ENCODE measurements around the gene EPG5.
"Not testable (repeated sequence)": the region's sequence is repeated elsewhere in the genome, so short reads cannot be mapped to it uniquely, and the experiment has no call there.

EPG5 gene

DNA sequence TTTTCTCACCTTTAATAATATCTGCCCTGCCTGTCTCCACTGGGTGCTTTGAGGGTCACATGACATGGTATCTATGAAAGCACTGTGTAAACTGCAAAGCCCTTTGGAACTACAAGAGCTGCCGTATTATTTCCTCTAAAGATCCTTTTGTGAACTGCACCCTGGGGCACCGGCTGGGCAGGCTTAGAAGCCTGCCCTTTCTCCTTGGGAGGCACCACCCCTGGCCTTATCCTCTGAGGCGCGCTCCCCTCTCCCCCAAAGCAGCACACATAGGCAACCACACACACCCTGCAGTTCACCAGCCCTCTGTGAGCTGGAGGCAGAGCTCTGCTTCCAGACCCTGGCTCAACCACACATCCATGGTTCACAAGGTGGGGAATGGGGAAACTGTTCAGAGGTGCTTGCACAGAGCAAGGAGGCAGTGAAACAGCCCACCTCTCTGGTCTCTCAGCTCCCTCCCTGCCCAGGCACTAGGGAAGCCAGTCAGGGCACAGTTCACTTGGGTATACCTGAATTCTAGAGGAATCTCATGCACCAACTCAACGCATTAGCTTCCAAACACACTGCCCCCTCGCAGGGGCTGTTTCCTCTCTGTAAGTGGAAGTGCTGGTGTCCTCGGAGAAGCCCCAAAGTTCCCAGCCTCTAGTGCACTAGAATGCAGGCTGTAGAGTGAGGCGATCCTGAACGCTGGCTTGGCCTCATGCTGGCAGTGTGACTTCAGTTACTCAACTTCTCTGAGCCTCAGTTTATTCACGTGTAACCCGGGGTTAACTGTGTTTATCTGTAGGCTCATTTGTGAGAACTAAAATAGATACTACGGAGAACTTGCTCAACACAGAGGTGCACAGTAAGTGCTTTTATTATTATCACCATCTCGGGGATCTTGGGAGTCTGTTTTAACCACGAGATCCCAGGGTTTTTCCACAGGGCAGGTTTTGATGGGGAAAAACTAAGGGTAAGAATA, 130.6 kb downstream of the EPG5 start:
- DNase-seq = no peak

DNA sequence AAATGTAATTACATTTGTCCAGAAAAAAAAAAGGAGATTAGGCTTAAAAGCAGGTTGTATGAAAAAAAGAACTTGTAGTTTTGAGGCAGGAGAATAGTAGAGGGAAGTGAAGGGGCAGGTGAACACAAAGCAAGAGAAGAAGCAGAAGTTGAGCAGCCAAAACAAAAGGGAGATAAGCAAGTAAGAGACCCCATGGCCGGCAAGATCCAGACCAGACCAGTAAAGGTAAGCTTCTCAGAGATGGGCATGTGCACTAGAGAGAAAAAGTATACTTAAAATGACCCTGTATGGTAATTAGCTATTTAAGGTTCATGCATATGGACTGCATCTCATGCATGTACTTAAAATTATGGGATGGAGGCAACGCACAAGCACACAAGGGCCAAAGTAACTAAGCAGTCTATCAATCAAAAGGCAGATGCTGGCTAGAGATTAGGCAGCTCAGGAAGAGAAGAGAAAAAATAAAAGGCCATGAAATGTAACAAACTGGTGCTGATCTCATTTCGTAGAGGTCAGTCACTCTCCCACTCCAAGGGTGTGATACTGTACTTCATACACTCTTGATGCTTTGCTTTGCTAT, 132.0 kb downstream of the EPG5 start:
- DNase-seq = no peak

DNA sequence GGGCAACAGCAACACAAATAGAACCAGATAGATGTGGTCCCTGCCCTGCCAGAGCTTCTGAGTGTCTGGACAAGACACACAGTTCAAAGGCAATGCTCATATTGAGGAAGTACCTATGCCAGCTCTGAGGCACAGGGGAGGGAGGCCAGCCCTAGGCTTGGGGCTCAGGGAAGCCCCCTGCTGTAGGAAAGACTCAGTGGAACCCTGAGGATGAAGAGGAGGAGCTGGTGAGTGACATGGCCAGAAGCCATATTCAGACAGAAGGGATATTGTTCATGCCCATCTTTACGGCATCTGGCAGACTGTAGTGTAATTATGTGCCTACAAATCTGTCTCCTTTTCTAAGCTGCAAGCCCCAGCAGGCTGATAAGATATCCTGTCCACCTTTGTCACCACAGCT, 132.8 kb downstream of the EPG5 start:
- DNase-seq = no peak

DNA sequence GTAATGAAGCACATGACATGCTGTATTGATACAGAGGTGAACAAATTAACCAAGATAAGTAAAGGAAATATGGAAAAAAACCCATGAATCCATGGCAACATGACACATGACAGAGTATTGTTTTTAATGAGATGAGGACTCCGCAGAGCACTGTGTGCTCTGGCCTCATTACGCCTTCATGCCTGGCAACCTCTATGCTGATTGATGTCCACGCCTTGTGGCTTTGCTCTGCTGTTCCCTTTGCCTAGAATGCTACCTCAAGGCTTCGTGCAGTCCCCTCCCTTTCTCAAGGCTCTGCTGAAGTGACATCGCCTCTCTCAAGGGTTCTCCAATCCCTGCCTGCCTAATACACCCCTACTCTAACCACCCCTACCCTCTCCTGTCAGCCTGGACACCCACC, 133.3 kb downstream of the EPG5 start:
- no peak for DNase-seq

DNA sequence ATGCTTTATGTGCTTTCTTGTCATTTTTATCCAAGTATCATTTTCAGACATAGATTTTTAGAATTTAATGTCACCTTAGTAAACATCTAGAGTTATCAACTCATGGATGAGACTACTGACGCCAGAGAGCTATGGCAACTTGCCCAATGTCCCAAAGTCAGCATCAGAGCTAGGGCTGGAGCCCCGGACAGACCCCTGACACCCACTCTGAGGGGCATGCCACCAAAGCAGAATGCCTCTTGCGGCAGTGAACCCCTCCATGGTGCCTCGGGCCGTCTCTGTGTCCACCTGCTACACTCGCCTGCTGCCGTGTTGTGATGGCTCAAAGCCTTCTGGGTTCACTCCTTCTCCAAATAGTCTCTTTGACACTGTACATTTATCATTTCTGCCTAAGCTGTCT, 136.2 kb downstream of the EPG5 start:
- no peak for DNase-seq

DNA sequence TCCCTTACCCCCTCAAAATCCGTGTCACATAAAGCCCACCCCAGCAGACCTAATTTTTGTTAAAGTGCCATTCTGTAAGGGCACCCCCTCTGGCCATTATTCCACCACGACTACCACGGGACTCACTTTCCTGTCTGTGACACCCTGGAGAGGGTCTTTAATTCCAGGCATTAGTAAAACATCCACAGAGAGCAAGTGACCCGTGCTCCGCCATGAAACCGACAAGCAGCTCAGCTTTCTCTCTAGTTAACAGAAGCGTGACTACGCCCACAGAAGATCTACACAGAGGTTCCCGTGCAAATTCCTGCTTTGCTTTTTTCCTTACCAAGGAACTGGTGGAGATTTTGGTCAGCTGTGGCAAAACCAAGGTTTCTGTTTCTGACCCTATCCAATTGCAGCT, 137.3 kb downstream of the EPG5 start:
- no peak for DNase-seq

DNA sequence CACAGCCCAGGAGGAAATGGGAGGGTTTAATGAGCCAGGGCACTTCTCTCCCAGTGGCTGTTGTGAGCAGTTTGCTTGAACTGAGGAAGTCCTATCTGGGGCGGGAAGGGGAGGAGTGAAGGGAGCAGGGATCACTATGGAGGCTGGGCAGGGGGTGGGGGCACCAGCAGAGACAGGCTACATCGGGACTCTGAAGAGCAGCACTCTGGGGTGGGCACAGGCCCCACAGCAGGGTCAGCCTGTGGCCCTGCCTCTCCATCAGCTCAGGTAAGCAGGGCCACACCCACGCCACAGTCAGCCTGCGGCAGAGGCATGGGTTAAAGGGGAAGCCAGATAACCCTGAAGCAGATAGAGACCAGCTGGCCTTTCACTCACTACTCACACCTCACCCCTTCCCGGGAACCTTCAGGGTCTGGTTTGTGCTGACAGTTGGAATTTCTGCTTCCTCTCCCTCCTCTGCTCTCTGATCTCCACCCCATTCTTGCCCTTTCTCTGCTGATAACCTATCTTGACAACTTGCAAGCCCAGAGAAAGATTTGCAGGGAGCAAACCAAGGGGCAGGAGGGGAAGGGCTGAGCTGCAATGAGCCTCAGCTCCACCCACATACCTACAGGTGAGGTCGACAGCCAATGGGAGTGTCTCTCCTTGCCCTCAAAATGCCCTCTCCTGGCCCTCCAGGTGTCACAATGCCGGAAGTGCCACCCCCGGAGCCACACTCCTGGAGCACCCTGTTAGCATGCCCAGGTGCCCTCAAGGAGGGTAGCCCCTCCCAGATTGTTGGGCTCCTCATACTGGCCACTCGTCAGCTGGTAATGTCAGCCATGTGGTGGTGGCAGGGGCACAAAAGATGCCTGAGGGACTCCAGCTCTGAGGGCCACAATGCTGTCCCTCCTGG, 138.0 kb downstream of the EPG5 start:
- no peak for DNase-seq

DNA sequence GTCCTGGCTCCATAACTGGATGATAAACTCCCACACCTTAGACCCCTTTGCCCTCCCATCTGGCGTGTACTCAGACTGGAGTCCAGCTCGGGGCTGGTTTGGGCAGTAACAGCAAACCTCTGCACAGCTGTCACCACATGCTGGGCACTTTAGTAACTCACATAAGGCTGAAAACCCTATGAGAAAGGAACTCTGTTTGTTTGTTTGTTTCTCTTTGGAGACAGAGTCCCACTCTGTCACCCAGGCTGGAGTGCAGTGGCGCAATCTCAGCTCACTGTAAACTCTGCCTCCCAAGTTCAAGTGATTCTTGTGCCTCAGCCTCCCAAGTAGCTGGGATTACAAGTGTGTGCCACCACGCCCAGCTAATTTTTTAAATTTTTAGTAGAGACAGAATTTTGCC, 140.4 kb downstream of the EPG5 start:
- not testable (repeated sequence) for DNase-seq

DNA sequence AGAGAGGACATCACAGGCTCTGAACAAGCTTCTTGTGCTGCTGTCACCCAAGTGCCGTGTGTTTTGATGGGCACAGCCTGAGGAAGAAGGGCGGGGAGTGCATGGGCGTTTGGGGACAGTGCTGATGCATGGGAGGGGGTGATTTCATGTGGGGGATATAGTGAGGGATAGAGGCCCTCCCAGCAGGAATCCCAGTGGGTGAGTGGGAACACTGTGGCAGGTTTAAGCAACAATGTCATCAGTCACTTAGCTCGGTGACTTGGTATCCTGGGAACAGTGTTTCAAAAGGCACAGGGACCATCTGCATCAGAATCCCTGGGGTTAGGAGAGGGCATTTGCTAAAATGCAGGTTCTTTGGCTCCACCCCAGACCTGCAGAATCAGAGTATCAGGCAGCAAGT, 141.0 kb downstream of the EPG5 start:
- DNase-seq = no peak

DNA sequence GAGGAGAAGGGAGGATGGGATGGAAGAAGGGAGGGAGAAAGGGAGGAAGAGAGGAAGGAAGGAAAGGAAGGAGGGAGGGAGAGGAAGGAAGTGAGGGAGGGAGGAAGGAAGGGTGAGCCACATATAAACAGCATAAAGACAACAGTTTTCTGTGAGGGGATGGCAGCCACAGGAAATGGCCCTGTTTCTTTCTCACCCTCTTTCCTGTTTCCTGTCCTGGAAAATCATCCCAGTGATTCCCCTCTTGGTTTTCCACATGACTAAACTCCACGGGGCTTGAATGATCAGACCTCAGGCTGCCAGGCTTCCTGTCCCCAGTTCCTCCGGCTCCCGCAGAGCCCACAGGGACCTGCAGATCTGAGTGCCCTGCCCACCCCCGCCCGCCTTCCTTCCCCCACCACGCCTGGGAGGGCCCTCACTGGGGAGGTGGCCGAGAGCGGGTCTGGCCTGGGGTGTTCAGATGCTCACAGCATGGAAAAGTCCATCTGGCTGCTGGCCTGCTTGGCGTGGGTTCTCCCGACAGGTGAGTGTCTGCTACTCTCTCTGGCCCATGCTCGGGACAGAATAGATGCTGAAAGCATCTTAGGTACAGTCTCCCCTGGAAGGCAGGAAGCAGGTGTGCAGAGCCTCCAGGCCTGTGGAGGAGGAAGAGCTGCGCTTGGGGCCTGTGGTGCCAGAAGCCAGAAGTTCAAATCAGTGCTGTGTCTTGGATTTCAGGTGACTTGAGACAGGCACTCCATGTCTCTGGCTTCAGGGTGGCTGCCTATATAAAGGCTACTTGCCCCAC, 141.7 kb downstream of the EPG5 start, which contains the start of gene SIGLEC15:
SIGLEC15 (plus strand) TSS at position 418 of the 787 bp plus-strand sequence; CDS start at position 472, 54 bp downstream.
- no peak for DNase-seq

DNA sequence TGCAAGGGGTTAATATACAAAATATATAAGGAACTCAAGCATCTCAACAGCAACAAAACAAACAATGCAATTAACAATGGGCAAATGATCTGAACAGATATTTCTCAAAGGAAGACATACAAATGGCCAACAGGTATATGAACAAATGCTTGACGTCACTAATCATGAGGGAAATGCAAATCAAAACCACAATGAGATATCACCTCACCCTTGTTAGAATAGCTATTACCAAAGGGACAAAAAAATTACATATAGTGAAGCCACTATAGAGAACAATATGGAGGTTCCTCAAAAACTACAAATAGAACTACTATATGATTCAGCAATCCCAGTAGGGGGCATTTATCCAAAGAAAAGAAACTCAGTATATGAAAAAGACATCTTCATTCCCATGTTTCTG, 145.4 kb downstream of the EPG5 start:
- no peak for DNase-seq

DNA sequence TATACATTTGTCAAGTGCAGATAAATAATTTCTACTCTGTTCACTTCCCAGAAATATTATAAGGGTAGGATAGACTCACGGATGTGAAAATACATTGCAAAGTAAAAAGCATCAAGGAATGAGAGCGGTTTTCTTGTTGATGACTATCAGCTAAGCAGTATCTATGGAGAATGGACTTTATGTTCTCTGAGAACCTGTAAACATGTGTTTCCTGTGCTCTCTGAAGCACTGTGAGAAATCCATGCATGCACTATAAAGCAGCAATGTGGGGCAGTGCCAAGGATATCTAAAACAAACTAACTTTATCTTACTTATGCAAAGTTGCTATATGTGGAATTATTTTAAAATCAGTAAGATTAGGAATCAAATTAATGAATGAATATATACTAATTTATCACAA, 146.1 kb downstream of the EPG5 start:
- no peak for DNase-seq

DNA sequence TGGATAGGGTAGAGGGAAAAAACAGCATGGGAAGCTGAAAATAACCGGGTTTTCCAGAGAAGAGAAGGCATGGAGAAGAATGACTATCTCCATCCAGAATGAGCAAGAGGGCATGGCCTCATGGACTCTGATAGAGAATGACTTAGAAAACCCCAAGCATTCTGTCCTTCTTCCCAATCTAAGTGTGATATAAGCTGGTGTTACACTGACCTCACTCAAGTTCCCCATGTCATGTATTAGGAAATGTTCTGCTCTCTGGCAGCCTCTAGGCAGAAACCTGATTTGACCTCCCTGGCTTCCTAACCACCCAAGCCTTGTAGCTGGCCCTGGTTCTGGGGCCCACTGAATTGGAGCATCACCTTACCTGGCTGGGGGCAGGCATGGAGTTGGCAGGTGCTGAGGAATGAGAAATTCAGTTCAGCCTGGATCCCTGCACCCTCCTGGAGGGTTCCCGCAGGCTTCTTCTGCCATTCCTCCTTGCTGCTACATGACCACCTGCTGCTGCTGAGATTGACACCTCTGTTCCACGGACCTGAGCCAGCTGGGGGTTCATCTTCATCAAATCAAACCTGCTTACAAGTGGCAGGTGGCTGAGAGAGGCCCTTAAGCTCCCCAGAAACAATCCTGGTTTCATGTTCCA, 146.9 kb downstream of the EPG5 start:
- DNase-seq = no peak

DNA sequence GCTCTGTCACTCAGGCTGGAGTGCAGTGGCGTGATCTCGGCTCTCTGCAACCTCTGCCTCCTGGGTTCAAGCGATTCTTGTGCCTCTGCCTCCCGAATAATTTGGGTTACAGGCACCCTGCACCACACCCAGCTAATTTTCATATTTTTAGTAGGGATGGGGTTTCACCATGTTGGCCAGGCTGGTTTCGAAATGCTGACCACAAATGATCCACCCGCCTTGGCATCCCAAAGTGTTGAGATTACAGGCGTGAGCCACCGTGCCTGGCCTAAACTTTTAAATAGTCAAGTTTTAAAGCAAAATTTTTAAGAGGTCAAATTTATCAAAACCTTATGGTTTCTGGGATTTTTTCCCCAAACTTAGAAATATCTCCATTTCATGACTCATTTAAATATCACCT, 148.4 kb downstream of the EPG5 start:
- DNase-seq = not testable (repeated sequence)

DNA sequence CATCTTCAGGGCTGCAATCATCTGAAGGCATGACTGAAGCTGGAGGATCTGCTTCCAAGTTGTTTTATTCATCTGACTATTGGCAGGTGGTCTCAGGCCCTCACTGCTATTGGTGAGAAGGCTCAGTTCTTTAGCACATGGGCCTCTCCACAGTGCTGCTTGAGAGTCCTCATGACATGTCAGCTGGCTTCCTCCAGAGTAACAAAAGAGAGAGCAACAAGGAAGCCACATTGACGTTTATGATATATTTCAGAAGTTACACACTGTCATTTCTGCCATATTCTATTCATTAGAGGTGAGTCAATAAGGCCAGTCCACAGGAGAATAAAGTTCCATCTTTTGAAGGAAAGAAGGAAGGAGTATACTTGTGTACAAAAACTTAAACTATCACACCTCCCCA, 149.6 kb downstream of the EPG5 start:
- DNase-seq = no peak

DNA sequence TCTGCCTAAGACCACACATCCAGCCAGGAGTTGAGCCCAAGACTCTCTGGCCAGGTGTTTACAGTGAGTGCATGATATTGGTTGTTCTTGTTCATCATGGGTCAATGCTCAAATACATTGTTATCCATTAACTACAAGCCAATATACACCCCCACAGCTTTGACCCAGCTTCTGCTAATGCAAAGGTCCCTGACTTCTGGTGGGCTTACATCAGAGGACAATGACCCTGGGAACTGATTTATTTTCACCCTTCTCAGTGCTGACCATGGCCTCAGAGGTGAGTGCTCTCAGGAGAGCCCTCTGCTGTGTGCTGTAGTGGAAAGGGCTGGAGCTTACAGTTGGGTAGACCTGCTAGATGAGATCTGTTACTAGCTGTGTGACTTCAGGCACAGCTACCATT, 152.4 kb downstream of the EPG5 start:
- not testable (repeated sequence) for DNase-seq

DNA sequence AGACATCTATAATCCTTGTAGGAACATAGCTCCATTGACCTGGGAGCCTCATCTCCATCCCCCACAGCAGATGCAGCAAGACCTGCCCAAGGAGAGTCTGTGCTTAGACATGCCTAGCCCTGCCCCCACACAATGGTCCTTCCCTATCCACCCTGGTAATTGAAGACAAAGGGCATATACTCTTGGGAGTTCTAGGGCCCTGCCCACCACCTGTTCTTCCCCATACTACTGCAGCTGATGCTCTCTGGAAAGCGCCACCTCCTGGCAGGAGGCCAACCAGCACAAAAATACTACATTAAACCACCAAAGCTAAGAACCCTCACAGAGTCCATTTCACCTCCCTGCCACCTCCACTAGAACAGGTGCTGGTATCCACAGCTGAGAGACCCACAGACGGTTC, 160.0 kb downstream of the EPG5 start:
- not testable (repeated sequence) for DNase-seq

DNA sequence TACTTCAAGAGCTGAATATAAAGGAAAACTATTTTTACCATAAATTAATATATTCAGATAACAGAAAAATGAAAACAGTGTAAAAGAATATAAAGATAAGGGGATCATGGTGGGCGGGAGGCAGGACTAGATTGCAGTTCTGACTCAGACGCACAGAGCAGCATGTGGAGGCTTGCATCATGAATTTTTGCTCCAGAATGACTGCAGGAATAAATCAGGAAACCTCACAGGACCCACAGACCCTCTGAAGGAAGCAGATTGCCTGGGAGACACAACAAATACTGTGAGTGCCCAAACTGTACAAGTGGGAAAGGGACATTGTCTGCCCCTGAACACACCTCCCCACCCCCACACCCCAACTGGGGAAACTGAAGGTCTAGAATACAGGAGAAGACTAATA, 160.9 kb downstream of the EPG5 start:
- no peak for DNase-seq

DNA sequence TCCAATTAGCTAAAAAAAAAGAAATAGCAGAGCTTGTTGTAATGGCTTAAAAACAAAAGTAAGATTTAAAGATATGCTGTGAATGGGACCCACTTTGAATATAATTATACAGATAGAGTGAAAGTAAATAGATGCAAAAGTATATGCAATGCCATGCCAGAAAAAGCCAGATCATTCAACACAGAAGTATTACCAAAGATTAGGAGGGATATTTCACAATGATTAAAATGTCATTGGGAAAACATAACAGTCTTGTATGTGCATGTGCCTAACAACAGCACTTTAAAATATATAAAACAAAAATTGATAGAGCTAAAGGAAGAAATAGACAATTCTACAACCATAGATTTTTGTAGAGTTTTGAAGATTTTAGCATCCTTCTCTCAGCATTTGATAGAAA, 161.6 kb downstream of the EPG5 start:
- DNase-seq = no peak

DNA sequence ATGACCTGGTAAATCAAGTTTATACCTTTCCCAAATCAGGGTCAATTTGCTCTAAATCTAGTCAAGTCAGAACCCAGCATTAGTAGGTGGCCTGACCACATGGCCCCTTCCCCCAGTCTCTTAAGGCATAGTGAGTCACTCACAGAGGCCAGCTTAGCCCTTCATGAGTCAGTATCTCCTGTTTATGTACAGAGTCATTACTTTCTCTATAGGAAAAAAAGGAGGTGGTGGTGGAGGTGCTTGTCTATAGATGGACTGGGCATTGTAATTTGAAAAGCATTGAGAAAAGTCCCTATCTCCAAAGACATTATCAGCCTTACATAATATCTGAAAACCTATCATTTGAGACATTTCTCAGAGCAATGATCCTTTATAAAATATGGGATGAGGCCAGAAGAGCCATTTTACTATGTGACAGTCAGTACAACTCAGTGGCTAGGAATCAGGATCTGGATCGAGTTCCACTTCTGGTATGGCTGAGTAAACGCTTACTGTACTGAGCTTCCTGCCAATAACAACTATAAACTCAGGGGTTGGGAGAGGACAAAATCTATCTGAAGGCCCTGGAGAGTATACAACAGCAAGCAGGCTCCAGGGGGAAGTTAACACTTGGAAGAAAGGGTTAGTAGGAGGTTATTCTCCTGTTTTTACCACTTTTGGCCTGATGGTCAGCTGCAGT, 164.2 kb downstream of the EPG5 start:
- DNase-seq = no peak

DNA sequence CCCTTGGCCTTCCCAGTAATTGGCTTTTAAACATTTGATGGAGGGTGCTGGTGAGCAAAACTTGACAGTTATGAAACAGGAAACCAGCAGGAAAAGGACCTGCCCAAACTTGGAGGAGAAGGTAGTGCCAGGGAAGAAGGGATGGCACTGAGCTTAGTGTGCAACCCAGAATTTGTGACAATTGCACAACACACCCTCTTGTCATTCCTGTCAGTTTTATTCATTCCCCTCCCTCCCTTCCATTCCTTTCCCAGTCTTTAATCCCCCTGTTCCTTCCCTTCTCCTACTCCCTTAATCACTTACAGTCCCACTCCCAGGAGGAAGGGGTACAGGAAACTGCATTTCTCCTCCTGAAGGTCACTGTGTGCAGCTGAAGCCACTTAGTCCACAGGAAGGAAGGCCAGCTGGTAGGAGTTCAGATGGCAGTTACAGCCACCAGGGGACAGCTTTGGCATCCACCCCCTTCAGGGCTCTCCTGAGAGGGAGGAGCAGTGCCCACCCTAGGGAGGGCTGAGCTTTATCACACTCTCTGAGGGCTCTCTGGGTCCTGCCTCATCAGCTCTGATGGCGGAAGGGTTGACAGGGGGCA, 165.6 kb downstream of the EPG5 start:
- DNase-seq = no peak
